HG02973 (cell line): ENCODE data around the gene ASPRV1.
"Not testable (repeated sequence)": the region's sequence is repeated elsewhere in the genome, so short reads cannot be mapped to it uniquely, and the experiment has no call there.

ENCODE experiments used
- ATAC-seq: cut with Tn5 transposase; IDR thresholded peaks from one replicate; pipeline ENCODE4 v1.9.1; 2021; ENCODE audit warnings: moderate library complexity; ENCODE audit not compliant: unreplicated experiment

ASPRV1 gene

DNA sequence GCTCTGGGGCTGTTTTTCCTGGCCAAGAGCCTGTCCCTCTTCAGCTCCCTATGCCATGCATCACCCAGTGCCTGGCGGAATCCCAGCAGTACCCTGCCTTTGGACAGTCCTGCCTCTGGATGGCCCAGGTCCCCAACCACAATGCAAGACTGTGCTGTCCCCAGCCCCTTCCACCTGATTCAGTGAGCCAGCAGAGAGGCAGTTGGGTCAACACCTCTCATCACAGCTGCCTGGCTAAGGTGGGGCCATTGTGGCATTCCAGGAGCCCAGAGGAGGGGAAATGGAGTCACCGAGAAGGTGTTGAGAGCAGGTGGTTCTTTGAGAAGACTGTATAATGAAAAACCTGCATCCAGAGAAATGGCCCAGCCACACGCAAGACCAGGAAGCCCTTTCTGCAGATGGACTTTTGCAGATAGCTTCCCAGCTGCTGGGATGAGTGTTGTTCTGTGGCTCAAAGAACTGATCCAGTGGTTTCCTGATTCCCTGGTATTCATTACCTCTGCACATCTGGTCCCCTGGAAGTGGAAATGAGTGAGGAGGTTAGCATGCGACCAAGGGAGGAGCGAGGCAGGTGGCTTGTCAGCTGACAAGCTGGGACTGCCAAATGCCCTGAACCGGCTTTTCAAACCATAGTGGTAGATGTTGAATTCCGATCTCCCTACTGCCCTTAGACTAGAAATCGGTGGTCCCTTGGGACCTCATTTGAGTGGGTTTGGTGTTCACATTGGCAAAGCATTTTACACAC, 1.7 kb upstream of the ASPRV1 start:
- ATAC-seq: no peak

DNA sequence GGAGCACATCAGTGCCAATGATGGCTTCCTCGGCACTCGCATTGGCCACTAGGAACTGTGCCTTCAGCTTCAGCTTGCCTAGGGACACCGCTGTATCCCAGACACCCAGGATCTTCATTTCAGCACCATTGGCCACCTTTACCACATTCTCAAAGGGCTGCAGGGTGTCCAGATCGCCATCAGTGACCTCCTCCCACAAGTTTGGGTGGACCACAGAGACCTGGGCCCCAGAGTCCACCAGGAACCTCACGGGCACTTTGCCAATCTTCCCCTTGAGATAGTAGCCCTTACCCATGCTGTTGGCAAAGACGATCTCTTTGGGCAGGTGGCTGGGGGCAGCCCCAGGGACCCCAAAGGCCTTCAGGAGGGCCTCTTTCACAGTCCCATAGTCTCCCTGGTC, 610 bp downstream of the ASPRV1 start:
- no peak for ATAC-seq

DNA sequence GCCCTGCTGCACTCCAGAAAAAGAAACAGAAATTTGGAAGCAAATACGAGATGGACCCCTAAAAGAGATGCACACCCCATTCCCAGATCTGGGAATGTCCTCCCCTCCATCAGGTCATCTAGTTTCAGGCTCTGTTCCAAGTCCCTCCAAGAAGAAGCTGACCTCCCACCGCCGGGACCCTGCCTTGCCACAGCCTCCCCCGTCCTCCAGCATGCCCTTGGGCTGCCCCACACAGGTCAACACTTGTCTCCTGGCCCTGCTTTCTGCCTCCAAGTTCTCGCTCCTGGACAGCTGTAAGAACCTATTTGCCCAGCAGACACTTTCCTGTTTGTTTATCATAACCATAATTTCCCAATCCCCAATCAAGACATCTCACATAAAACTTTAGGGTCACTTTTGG, 2.0 kb downstream of the ASPRV1 start:
- ATAC-seq: no peak

DNA sequence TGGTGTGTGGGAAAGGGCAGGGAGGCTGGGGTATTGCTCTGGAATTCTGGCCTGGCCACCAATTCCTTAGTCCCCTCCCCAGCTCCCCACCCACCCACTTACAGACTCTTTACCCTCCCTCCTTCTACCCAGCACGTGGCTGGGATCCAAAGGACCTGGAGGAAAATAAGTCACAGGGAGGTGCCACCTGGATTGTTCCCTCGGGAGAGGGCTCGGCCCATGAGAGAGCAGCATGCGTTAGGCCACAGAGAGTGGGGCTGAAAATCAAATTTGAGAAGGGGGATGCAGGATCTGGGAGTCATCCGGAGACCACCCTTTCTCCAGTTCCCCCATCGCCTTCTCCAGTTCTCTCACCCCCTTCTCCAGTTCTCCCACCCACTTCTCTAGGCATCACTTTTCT, 3.0 kb downstream of the ASPRV1 start:
- no peak for ATAC-seq

DNA sequence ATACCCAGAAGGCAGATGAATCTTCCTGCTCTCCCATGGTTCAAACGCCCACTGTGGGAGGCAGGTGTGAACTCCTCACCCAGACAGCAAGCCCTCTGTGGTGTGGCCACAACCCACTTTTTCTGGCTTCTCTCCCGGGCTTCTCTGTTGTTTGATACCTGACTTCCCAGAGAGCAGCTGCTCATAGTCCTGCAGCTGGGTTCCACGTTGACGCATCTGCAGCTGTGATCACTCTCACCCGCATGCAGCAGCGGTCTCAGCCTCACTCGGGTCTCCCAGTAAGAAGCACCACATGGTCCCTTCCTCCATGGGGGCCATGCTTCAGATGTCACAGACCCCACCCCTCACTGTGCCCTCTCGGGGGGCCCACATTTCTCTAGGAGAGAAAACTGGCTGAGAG, 3.5 kb downstream of the ASPRV1 start:
- no peak for ATAC-seq

DNA sequence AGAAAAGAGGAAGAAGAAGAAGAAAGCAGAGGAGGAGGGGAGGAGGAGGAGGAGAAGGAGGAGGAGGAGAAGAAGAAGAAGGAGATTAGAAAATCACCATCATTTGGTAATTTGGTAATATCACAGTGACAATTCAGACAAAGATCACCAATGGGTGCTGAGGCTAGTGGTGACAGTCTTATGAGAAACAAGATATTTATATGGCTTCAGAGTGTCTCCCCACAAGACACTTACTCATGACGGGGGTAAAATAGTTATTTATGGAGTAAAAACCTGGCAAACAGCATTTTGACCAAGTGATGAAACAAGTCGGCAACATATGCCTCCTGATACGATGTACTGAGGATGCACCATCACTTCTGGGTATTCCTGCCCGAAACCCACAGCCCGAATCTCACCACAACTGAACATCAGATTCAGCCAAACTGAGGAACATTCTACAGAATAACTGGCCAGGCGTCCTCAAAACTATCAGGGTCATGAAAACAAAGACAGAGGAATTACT, 4.9 kb downstream of the ASPRV1 start:
- no peak for ATAC-seq

DNA sequence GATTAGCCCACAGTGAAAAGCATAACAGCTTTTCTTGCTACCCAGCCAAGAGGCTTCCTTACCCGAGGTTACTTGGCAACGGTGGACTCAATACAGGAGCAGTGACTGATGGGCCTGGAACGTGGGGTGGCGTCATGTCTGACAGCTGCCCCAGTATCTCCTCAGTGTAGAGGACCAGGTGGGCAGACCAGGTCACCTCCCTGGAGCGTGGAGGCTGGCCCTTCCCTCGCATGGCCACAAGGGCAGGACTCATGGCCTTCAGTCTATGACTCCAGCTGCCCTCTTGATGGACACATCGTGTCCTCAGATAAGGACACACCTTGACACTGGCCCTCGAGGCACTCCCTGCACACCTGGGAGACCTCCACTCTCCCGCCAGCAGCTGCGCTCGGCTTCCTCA, 6.4 kb downstream of the ASPRV1 start:
- no peak for ATAC-seq

DNA sequence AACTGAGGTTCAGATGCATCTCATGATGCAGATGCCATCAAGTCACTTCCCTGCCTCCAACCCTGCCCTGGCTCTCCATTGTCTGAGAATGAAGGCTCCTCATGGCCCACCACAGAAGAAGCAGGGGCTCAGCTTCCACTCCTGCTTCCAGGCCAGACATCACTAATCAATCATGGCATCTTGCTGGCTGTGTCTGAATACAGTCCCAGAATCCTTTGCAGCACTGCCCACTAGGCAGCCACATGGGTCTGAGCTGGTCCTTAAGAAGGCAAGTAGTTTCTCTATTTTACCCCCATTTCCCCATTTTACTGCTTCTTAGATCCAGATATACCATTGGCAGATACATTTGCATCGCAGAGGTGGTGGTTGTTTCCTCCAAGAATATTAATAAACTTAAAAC, 7.3 kb downstream of the ASPRV1 start:
- no peak for ATAC-seq

DNA sequence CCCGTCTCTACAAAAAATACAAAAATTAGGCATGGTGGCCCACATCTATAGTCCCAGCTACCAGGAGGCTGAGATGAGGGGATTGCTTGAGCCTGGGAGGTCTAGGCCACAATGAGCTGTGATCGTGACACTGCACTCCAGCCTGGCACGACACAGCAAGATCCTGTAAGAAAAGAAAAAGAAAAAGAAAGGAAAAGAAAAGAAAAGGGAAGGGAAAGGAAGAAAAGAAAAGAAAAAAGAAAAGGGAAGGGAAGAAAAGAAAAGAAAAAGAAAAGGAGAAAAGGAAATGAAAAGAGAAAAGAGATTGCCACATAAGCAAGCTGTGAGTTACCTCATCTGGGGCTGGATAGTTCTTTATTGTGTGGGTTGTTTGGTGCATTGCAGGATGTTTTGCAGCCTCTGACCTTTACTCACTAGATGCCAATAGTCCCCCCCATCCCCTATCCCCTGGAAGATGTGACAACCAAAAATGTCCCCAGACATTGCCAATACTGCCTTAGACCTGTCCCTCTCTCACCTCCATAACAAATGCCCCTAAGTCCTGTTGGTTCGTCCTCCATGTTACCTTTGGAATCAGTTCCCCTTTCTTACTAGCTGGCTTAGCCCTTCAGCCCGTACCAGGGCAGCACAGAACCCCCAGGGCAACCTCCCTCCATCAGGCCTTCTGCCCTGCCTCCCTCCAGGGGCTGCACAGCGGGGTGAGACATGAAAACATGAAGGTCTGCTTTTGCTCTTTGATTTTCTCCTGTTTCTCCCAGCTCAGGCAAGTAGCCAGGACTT, 8.9 kb downstream of the ASPRV1 start:
- ATAC-seq: no peak

DNA sequence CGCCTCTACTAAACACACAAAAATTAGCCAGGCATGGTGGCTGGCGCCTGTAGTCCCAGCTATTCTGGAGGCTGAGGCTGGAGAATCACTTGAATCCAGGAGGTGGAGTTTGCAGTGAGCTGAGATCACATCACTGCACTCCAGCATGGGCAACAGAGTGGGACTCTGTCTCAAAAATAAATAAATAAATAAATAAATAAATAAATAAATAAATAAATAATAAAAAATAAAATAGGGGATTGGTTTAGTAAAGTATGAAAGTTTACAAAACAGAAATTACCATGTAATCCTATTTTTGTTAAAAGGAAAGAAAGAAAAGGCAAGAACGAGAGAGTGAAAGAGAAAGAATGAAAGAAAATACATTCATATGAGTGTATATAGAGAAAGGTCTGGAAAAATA, 10.8 kb downstream of the ASPRV1 start:
- not testable (repeated sequence) for ATAC-seq

DNA sequence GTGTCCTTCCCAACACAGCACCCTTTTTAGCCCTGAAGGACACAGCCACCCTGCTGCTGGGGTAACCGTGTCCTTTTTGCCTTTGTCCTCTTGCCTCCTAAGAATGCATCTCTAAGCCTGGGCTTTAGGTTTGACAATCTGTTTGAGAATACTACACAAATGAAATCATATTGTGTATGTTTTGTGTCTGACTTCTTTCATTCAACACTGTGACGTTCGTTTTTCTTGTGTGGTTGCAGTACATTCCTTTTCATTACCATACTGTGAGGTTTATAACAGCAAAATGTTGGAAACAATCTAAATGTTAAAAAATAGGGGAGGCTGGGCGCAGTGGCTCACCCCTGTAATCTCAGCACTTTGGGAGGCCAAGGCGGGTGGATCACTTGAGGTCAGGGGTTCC, 11.2 kb downstream of the ASPRV1 start:
- ATAC-seq: no peak

DNA sequence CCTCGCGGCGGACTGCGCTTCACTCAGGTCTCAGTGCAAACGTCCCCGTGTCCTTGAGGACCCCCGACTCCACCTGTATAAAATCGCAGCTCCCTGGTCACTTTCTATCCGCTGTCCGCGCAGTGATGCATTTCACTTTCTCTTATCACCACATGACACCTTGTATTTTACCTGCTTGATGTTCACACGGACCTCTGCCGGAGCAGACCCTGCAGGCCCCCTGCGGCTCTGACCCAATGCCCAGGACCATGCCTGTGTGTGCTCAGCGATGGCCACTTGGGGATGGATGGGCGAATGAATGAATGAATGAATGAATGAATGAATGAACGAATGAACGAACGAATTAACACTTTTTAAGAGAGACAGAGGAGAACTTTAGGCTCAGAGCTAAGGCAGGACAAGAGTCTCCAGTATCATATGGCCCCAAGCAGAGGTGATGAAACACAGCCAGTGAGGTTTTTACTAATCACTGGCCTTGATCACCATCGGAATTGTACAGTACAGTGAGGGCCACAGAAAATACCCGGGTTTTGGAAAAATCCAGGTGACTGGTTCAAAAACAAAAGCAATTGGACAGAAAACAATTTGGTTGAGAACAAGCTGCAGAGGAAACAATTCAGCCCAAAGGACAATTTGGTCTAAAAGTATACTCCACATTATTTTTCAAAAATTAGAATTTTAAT, 12.3 kb downstream of the ASPRV1 start:
- no peak for ATAC-seq

DNA sequence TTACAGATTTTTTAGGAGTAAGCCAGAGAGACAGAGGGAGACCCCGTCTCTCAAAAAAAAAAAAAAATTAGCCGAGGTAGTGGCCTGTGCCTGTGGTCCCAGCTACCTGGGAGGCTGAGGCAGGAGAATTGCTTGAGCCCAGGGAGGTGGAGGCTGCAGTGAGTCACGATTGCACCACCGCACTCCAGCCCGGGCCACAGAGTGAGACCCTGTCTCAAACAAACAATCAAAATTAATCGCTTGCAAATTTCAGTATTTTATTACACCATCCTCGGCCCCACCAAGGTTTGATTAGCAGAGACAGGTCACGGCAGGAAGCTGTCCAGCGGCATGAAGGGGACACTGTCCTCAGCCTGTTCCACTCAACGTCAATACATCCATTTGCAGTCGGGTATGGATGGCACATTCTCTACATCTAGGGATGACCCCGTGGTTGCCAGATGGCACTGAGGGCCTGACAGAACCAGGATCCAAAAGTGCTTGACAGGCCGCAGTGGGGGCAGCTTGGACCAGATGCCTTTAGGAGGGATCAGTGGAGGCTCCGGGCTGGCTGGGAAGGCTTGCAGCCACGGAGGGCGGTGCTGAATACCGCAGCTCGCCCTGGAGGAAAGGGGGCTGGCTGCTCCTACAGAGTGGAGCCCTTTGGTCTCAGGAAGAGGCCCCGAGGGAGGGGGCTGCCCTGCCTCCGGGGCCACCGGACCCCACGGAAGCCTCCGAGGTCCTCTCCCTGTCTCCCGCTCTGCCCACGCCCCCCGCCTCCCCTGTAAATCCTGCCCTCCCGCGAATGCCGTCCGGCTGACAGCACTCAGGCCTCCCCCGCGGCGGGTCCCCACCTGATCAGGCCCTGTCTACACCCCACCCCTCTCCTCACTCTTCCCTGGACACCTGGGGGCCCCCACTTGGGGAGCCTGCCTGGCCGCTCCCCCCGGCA, 13.1 kb downstream of the ASPRV1 start:
- no peak for ATAC-seq

DNA sequence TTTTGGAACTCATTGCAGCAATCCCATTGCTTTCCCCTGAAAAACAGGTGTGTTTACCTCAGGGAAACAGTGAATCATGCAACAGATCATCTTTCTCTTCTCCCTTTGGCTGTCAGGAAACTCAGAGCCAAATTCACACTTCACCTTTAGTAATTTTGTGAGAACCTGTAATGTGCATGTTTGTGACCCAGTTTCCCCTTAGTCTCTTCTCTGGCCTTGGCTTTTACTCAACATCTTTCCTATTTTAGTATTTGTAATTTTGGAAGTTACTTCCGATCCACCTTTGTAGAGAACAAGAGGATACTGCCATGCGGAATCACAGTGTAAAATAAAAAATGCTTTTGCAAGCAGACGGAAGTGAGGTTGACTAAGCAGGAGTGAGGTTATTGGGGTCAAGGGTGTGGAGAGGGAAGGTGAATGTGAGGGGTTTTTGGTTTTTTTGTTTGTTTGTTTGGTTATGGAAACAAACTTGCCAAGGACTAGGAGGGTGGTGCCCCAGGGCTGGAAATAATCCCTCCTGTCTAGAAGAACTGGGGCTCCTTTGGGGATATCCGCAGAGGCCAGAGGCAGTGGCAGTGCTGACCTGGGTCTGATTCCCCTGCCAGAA, 14.0 kb downstream of the ASPRV1 start:
- ATAC-seq: no peak

DNA sequence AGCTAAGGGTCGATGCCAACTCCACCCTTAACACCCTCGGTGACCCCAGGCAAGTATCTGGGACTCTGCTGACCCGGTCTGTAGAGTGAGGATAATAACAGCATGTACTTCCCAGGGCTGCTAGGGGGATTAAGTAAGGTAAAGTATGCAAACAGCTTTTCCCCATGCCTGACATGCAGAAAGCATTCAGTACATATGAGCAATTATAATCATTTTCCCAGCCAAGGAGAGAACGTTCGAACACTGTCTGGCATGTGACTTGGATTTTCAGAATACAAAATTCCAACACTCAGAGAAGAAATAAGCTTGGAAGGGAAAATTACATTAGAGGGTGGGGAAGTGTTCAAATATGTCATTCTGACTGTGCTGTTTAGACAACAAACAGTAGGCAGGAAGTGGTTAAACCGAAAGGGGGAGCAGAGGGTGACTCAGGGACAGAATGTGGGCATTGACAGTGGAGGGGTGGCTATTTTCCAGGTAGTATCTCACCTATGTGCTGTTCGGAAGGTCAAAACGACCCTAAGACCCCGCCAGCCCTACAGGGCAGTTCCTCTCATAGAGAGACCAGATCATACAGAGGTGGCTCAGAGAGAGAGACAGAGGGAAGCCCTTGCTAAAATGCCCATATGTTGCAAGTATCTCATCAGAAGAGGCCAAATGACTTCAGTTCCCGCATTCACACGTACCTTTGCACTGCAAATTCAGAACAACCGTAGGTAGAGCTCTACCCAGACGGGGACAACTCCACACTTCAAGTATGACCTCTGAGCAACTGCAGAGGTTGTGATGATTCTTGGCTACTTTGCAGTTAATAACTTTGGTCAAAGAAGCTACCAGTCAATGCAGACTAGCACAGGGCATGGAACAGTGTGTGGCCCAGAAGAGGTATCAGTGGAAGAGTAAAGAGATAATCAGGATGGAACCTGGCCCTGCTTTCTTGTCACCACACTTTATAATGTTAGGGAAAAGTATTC, 14.8 kb downstream of the ASPRV1 start:
- peak; percentile 78 for ATAC-seq

DNA sequence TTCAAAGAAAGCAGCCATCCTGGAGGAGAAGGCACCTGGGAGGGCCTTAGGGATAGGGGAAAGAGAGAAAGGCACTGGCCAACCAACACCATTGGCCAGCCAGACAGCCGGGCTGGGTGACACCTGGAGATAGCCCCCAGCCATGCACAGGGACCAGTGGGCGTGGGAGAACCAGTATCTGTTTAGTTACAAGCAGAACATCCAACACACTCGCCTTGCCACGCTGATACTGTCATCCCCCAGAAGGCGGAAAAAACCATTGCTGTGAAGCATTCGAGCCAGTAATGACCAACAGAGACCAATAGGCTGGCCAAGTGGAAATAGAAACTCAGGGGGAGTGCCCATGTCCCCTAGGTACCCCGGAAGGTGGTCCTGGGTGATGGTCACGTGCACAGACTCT, 15.5 kb downstream of the ASPRV1 start:
- ATAC-seq: no peak

DNA sequence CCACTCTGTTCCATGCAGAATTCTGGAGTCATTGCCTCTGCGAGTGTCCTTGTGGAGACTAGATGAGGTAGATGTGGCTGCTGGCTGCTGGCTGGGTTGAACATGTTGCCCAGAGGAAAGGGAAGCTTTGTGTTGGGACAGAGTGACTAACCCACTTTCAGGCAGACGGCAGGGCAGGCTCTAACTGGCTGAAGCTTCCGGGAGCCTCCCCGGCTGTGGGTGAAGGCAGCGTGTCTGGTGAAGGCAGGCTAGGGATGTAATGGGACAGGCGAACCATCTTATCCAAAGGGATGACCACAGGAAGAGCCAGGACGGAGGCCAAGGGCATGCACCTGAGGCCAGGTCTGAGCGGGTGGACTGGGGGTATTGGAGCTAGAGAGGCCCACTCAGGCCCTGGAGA, 16.0 kb downstream of the ASPRV1 start:
- ATAC-seq: no peak

DNA sequence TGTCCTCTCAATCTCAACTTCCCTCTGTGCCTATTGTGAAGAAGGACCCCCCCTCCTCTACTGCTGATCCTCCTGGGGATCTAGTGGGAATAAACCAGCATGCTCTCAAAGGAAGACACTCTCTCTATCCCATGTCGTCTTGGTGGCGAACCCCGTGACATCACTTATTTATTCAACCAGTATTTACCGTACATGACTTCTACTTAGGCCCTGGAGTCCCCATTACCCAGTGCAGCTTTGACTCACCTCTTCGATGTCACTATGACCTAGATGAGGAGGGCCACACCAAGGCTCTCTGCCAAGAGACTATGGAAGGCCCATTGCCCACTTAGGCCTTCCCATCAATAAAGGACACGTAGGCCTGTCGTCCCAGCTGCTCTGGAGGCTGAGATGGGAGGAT, 16.7 kb downstream of the ASPRV1 start:
- ATAC-seq: no peak

DNA sequence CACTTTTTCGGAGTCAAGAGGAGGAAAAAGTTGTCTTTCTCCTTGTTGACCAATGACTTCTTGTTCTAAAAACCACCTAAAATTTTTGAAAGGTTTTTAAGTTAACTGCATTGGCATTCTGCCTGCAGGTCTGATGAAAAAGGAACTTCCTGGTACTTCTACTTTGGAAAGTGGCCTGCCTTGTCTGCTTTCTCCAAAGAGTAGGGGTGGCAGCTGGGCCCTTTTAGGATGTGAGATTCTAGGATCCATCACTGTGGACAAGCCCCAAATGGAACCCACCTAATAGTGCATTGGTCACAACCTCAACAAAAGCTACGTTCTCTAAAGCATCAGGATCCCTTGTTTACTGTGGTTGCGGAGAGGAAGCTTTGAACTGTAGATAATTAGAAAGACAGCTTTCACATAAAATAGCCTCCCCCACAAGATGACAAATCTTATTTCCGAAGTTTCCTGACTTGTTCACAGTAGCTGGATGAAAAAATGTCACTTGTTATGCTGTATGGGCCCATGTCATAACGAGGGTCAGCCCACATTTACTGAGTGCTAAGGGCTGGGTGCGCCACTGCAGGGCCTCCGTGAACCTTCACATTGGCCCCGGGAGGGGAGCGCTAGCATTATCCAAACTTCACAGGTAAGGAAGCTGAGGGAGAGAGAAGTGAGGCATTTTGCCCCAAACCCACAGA, 17.4 kb downstream of the ASPRV1 start:
- ATAC-seq: no peak
